Measurements from ENCODE around the gene S100A11.
"Not testable (repeated sequence)": the region's sequence is repeated elsewhere in the genome, so short reads cannot be mapped to it uniquely, and the experiment has no call there.

Gene S100A11

DNA sequence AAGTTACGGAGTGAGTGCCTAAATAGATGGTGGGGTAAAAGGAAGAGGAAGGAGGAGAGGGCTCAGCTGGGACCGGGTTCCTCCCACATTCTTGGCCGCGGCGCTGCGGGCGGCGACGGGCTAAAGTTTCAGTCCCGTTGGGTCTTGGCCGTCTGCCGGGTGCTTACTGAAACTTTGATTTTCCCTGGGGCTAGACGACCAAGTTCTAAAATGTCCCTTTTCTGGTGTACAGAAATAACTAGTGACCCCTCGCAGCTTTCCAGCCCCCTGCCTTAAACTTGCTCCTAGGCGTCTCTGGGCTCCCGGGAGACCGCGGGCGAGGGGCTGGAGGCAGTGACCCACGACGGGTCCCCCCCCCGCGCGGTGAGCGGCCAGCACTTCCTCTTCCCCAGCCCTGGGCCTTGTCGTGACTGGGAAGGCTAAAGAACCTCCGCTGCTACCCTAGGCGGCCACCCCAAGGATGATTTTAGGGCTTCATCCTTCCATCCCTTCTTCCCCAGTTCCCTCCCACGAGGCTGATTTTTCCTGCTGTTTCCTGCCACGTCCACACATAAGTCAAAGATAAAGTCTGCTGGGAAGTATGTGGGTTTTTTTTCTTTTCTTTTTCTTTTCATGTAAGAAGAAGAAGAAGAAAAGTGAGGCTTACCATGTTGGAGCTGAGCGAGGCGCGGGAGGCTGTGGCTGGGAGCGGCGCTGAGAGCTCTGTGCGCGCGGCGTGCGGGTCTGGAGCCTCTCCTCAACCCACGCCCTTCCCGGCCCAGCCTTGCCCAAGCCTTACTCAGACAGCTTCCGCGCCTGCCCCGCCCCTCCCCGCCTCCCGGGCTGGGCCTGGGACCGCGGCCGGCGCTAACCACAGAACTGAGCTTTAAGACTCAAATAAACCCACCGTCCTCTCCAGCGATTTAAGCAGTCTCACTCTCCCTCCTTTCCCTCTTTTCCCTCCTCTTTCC is at the start of gene S100A11:
S100A11 (minus strand) TSS at position 738 of the 950 bp plus-strand sequence; CDS start at position 649, 89 bp downstream.
- peak; percentile 27 to 58 for DNase-seq

GRCh38 chr1:152084853-152085252 is 48.0 kb upstream of the S100A11 start:
- no peak for DNase-seq

DNA sequence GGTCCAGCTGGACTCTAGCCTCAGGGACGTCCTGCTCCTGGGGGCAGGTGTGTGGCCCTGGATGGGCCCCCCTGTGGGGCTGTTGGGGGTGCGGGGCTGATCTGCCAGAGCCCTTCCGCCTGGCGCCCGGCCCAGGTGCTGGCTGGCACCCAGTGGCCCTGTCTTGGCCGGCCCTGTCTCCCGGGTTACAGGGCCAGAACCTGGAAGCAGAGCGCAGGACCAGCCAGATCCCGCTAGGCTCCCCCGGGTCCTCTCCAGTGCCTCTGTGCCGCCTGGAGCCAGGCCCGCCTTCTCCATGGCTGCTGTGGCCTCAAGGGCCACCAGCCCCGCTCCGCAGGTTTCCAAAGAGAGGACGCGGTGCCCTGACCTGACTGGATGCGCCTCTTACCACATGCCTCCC is 44.2 kb upstream of the S100A11 start:
- not testable (repeated sequence) for DNase-seq

DNA sequence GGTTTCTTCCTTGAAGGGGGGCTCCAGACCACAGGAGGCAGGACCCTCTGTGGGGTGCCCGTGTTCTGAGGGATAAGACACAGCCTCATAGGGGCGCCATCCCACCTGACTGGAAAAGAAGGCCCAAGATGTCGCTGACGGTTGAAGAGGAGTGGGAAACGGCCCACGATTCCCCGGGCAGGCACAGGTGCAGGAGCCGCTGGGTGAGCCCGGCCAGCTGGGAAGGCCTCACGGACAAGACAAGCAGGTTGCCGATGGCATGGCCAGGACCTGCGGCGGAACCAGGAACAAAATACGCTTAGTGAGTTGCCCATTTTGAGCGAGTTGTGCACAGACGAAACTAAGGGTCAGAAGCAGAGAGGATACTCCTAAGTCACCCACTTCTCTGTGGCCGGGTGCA is 43.7 kb upstream of the S100A11 start:
- DNase-seq: not testable (repeated sequence)

- no peak for DNase-seq
Measured at GRCh38 chr1:152078831-152079441, 42.1 kb upstream of the S100A11 start.

GRCh38 chr1:152072311-152072710 is 35.5 kb upstream of the S100A11 start:
- DNase-seq: no peak

DNA sequence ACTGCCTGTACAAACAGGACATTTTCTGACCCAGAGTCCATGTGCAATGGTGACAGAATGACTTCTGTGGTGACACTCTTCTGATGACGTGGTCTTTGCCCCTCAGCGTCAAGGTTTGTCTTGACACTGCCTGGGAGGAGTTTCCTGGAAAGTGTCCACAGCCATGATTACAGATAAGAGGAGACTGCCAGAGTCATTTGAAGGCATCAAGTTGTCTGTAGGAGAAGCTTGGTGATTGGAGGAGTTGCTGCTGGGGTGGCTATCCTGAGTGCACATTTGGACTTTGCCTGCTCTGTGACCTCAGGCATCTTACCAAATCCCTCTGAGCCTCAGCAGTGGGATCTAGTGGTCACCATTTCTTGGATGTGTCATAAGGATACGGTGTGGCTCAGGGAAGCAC is 34.3 kb upstream of the S100A11 start:
- DNase-seq: no peak

DNA sequence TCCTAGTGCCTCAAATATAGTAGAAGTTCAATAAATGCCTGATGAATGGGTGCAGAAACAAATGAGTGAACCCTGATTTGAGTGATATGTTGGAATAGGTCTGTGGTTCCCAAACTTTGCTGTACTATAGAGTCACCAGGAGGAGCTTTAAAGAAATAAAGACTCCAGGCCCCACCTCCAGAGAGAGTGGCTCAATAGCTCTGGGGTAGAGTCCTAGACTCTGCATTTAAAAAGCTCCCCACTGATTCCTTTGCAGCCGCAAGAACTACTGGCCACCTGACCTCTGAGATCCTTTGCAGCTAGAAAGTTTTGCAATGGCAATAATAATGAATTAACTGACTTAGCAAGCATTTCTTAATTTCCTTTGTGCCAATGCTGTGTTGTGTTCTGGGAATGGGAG is 31.1 kb upstream of the S100A11 start:
- no peak for DNase-seq

DNA sequence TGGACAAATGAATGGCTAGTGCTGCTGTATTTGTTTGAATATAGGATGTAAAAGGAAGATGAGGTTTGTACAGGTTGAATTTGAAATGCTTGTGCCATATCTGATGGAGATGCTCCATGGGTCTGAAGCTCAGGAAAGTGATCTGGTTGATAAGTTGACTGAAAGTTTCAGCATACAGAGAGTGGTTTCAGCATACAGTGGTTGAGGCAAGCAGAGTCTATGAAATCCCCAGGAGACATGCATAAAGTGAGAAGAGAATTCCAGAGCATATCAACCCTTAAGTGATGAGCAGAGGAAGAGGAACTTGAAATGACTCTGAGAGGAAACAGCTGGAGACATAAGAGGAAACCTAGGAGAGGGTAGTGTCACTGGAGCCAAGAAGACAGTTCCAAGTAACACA is 30.3 kb upstream of the S100A11 start:
- no peak for DNase-seq

GRCh38 chr1:152061952-152062351 is 25.1 kb upstream of the S100A11 start:
- no peak for DNase-seq

DNA sequence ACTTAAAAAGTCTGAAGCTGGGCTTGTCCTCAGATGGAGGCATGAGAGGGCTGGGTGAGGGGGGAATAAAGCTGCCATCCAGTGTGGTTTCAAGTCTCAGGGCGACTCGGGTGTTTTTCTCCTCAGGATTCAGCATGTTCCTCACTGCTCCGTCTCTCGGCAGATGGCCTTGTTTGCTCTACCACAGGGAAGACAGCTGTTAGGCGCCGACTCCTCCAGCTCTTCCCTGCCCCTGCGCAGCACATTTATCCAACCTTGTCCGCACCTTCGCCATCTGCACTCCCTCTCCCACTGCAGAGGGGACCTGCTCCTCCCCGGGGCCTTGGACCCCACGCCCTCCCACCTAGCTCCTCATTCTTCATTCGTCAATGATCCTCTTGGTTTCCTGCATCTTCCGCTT is 16.6 kb upstream of the S100A11 start:
- no peak for DNase-seq

GRCh38 chr1:152052606-152053005 is 15.8 kb upstream of the S100A11 start:
- DNase-seq: peak in 1 of 2 experiments; percentile 54

DNA sequence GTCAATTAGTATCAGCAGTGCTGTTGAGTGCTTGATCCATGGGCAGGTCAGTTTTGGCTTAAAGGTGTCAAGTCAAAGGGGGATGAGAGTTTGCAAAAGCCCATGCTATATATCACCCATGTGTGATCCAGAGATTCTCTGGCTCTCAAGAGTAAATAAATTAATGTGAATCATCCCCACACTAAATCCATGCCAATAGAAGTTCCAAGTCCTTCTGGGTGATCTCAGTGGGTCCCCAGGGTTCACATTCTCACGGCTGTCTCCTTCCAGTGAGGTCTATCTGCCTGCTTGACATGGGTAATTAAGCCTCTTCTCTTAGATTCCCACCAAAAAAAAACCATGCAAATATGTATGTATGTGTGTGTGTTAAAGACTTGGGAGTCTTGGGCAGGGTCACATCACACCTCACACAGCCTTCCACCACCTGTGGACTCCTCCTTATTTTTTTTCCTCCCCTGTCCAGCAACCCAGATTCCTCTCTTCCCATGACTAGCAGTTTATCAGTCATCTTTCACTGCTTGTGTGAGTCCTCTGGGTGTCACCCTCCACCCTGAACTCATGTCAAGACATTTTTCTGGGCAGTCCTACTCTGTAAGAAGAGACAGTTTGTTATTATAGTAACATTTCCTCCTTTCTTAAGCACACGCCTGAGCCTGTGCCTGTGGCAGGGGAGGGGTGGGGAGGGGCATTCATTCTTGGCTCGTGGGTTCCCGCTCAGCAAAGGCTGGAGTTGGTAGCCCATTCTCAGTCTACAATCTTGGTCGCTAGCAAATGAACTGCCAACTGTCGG is 14.3 kb upstream of the S100A11 start:
- DNase-seq: peak in 1 of 2 experiments; percentile 2

- DNase-seq: no peak
Measured at GRCh38 chr1:152049291-152050083, 12.7 kb upstream of the S100A11 start.

DNA sequence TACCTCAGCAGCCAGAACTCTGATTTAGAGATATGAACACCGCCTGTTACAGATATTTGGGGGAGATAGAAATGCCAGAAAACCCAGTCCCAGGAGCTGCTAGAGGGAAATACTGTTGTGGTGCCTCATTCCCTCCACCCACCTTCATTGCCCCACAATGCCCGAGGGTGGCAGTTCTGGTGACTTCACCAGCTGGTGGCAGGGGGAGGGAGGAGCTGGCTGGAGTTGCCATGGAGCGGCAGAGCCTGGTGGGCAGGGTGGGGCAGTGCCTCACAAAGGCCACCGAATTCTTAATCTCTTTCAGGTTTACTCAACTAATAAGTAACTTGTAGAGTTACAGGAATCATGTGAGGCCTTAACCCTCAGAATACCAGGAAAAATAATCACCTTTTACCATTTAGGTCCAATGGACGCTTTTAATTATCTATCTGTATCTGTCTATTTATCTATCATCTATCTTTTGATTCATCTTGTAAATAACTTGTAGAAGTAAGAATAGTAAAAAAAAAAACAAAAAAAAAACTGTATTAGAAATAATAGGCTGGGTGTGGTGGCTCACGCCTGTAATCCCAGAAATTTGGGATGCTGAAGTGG is 11.7 kb upstream of the S100A11 start:
- DNase-seq: peak; percentile 89 to 92

- peak; percentile 94 to 99 for DNase-seq
Measured at GRCh38 chr1:152047730-152048415, 11.1 kb upstream of the S100A11 start.

DNA sequence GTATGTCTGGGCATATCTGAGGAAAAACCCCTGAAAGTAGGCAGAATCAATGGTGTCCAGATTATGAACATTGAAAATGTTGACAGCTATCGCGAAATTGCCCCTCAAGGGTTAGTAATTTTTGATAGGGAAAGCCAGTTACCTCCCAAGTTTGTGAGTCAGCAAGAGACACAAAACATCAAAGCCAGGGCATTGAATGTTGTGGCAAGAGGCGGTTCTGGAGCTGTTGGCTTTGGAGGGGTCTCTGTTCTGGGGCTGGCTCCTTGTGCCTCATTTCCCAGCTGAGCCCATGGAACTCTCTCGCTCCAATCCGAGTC is 10.6 kb upstream of the S100A11 start:
- DNase-seq: no peak

DNA sequence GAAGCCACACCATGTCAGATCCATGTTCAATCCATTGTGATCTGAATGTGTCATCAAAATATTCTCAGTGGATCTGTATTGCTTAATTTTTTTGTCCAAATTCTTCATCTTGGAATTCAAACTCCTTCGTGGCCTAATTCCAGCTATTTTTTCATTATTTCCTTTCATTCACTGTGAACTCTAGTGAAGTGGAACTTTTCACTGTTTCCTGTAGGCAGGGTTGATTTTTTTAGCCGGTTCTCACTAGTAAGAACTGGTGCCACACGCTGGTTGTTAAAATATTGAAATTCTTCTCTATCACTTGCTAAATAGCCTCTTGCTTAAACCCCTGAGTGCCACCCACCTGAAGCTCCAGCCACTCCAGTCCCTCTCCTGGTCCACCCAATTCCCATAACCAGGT is 7.6 kb upstream of the S100A11 start:
- DNase-seq: no peak

- DNase-seq: no peak
Measured at GRCh38 chr1:152043870-152044269, 7.1 kb upstream of the S100A11 start.

DNA sequence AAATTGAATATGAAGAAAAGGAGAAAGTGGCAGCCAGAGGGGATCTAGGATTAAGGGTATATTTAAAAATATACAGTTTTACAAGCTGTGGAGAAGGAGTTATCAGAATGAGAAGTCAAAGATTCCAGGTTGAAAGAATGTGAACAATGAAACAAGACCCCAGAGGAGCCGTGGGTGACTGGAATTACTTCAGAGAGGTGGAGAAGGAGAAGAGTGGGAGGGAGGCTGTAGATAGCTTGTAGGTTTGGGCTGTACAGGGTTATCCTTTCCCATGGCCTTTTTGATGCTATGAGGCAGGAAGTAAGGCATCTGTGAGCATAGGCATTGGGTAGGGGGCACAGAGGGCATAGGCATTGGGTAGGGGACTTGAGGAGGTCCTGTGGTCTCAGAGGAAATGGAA is 5.2 kb upstream of the S100A11 start:
- no peak for DNase-seq

- no peak for DNase-seq
Measured at GRCh38 chr1:152039886-152040285, 3.1 kb upstream of the S100A11 start.

DNA sequence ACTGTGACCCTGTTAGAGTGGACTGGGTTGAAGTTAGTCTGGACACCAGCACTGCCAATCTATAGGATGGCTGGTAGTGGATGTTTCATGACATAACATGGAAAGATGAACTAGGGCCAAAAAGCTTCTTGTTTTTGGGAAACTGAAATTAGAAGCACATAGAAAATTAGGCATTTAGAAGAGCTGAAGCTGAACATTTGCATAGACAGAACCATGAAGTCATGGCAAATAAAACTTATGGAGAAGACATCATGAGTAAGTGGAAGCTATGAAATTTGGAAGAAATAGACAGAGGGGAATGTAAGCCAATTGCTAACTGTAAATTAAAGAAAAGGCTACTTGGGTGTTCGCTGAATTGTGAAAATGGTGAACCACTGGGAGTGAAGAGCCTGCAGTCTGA is 2.7 kb upstream of the S100A11 start:
- DNase-seq: no peak
